Germinal center (tissue), 1 donor: ENCODE results near the gene SIK2.
A peak's percentile ranks its signal among the peaks of the same experiment; 100 is the strongest.

Experiments
- DNase-seq: peaks from one replicate; pipeline ENCODE4 v3.0.0; 2012; ENCODE audit warnings: mixed read lengths, low spot score

The SIK2 gene

DNA sequence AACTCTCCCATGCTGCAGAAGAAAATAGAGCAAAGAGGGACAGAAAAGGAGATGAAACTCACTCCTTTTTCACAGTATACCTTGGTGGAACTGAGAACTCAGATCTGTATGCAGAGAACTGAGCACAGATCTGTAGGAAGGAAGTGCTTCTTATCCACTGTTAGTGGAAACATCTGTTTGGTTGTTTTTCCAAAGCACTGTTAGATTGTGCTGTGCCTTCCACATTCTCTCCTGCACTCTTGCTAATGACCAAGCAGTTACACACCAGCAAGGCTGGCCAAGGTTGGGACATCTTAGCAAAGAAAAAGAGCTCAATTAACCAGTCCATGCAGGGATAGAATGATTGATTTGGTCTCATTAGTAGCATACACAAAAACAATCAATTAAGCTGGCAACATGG, 20.1 kb upstream of the SIK2 start:
- no peak for DNase-seq

DNA sequence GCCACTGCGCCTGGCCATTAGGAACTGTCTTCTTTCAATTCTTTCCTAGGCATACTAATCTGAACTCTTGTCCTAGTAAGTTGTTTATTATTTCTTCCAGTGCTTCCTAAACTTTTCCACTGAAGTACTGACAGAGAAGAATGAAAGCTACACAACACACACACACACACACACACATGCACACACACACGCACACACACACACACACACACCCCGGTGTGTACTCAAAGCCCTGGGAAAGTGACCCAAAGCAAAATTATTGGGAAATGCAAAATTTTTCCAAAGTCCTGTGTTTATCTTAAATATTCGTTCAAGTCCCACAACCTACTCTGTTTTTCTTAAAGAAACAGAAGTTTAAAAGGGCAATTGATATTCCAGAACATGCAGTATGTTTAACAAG, 19.4 kb upstream of the SIK2 start:
- DNase-seq: no peak

GRCh38 chr11:111585371-111585770, 16.9 kb upstream of the SIK2 start:
- no peak for DNase-seq

DNA sequence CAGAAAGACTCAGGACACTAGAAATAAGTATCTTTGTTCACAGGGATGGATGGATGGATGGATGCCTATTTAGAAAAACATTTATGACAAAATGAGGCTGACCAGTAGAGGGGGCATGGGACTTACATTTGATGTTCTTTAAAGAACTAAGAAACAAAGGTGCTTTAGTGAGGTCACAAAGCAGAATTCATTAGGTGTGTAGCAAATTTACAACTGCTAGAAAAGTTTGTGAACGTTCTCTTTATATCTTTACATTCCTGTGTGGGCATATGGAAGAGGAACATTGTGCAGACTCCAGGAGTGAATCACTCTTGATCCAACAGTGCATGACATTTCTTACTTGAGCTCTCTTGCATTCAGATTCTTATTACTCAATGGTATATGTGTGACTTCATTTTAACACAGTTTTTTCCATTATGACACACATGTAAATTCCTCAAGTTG, 15.8 kb upstream of the SIK2 start:
- DNase-seq: peak; percentile 40

DNA sequence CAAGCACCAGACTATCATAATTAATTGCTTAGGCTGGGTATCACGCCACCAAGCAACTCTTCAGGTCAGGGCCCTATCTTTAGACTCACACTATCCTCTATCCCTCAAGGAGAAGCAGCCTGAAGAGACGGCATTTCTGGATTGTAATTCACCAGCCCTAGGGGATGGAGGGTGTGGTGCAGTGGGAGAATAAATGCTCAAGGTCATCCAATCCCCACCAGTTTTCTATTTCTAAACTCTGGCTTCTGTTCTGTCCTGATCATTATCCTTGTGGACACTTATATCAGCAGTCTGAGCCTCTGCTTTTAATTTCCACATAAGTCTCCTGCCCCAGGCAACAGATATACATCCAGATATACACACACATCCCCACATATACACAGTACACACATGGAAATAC, 13.1 kb upstream of the SIK2 start:
- no peak for DNase-seq

GRCh38 chr11:111589886-111590499, 12.3 kb upstream of the SIK2 start:
- DNase-seq: no peak

- DNase-seq: no peak
Measured at GRCh38 chr11:111591187-111591960, 10.9 kb upstream of the SIK2 start.

DNA sequence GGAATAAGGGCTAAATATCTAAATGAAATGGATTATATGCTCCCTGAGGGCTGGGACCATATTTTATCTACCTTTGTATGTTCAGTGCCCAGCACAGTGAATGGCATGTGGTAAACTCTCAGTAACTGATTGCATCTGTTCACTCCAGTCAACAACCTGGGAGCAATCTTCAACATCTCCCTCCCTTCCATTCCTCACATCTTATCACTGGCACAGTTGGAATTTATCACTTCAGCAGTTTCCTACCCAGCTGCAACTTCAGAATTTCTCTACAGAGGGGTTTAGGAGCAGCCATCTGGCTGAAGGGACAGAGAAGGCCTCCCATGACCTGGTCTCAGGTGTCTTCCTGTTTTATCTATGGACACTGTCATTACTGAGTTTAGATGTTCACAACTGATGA, 9.8 kb upstream of the SIK2 start:
- no peak for DNase-seq

DNA sequence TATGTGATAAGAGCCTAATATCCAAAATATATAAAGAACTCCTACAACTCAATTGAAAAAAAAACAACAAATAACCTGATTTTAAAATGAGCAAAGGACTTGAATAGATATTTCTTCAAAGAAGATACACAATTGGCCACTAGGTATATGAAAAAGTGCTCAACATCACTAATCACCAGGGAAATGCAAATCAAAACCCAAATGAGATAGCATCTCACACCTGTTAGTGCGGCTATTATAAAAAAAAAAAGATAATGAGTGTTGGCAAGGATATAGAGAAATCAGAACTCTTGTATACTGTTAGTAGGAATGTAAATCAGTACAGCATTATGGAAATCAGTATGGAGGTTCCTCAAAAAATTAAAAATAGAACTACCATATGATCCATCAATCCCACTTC, 5.9 kb upstream of the SIK2 start:
- no peak for DNase-seq

- no peak for DNase-seq
Measured at GRCh38 chr11:111598148-111598547, 4.1 kb upstream of the SIK2 start.

- no peak for DNase-seq
Measured at GRCh38 chr11:111598559-111598958, 3.7 kb upstream of the SIK2 start.

GRCh38 chr11:111601636-111601978, 642 bp upstream of the SIK2 start:
- DNase-seq: no peak

- peak; percentile 38 for DNase-seq
Measured at GRCh38 chr11:111602865-111603610, 789 bp downstream of the SIK2 start.

GRCh38 chr11:111603611-111604130, 1.4 kb downstream of the SIK2 start:
- no peak for DNase-seq

DNA sequence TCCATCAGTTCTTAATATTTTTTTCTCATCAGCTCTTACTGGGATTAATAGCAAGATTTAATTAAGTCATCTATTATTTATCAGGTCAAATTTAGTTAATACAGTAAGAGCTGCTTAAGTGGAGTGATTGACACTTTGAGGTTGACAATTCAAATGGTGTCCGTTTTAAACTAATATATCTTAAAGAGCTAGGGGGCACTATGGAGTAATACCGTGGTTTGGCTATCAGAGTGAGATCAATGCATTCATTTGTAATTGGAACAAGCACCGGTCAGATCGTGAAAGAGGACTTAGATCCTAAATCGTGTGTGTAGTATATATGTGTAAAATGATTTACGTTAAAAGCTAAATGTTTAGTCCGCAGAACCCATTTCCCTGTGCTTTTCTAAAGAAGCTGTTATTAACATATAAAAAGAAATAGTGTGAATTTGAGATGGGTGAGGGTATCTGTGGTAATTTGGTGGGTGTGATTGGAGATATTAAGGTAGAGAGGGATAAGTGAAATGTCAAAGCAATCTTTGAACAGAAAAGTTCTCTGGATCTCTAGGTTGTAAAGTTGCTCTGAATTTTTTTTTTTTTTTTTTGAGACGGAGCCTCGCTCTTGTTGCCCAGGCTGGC, 2.3 kb downstream of the SIK2 start:
- peak; percentile 32 for DNase-seq

DNA sequence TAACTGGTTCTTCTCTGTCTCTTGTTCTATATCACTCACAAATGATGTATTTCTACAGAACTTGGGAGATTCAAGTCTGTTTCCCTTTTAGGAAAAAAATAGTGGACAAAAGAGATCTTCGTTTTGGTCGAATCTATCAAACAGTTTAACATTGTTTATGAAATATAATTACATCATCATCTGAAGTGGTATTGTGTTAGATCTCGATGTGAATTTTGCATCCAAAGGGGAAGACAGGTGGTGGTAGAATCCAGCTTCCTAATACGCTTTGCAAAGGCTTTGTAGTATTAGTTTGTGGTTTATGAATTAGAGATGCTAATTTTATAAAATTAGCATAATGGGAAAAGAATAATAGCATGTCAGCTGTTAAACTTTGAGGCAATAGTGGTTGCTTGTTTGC, 3.4 kb downstream of the SIK2 start:
- no peak for DNase-seq

DNA sequence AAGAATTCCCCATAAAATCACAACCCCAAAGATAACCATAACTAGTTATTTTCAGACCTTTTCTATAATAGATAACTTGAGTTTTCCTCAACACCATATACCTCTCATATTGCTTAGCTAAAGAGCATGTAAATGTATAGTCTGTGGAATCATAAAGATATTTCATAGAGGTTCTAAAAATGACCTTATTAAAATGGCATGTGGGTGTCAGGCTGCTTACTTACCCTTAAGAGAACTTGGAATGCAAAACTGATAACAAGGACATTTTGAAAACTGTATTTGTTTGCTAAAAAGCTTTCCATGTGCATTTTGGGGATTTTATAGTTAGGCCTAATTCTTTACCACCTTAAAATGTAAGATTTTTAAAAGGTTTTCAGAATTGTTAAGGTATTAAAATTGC, 4.7 kb downstream of the SIK2 start:
- DNase-seq: no peak

DNA sequence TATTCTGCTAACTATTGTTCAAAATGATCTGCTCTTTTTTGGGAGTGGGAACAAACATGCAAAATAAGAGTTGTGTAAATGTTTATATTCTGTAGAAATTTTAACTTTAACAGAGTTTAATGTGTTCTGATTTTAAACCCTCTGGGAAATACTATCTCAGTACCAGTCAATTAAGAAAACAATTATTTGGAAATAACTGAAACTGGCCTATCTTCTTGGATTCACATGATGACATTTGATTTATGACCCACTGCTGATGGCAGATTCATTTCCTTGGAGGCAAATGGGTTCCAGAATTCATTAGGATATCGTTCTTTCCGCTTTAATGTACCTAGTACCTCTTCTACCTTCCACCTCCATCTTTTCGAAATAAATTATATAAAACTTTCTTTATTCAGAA, 5.5 kb downstream of the SIK2 start:
- no peak for DNase-seq

DNA sequence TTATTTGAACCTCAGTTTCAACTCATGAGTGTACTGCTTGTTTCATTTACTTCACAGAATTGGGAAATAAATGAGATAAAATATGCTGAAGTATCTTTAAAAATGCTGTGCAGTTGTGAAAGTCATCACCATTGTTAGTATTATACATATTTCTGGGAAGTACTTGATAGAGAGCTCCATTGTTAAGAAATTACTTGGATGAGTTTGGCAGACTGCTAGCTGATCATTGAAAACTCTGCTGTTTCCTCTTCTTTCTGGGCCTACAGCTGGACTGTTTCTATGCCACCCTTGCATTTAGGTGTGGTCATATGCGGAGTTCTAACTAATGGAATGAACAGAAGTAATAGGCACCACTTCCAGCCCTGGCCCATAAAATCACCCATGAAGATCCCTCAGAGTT, 10.0 kb downstream of the SIK2 start:
- no peak for DNase-seq

GRCh38 chr11:111617286-111617685, 15.0 kb downstream of the SIK2 start:
- DNase-seq: no peak

DNA sequence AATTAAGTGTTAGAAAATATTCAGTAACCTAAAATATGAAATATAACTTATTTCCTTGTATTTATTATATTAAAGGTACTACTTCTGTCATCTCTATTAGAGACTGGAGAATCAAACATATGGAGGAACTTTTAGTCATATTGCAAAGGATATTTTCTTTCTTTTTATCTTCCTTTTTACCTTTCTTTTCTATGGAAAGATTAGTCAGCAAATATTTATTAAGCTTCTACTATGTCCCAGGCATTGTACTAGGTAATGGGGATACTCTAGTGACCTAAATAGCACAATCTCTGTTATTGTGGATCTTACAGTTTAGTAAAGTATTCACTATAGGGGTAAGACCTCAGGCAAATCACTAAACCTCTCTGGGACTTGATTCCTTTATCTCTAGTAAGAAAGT, 18.3 kb downstream of the SIK2 start:
- DNase-seq: no peak

- no peak for DNase-seq
Measured at GRCh38 chr11:111623527-111624030, 21.3 kb downstream of the SIK2 start.
